HepG2 (cell line): ENCODE measurements around the gene TSNAXIP1. TPM values are rescaled to one million over a fixed set of nuclear protein-coding genes. Genes with fewer than 3 reads are reported as not detected.

Experiments used
- BATF2 ChIP-seq: sonication (generic); formaldehyde crosslinking; IDR thresholded peaks from 2 replicates; pipeline ENCODE4 v1.8.0; 2022; ENCODE audit warnings: mild to moderate bottlenecking, missing genetic modification reagents, moderate library complexity
- CHCHD3 ChIP-seq: sonication (generic); formaldehyde crosslinking; IDR thresholded peaks from 2 replicates; pipeline ENCODE4 v1.8.0; 2022; ENCODE audit warnings: mild to moderate bottlenecking, missing genetic modification reagents, moderate library complexity
- EP300 ChIP-seq, 3 experiments: sonication (generic) in 1 of 3; formaldehyde crosslinking in 1 of 3; IDR thresholded peaks; 2 replicates each; pipeline versions ENCODE4 v1.5.1 to v1.6.1; 2011 to 2020; ENCODE audit warnings: low read depth in 2 of 3, low read length in 2 of 3, borderline replicate concordance in 1 of 3, improper control_type of control experiment in 1 of 3, mild to moderate bottlenecking in 1 of 3, missing genetic modification reagents in 1 of 3, moderate library complexity in 1 of 3
- FOXK1 ChIP-seq: sonication (generic); formaldehyde crosslinking; IDR thresholded peaks from 2 replicates; pipeline ENCODE4 v1.4.0; 2020; ENCODE audit warnings: low read depth, missing genetic modification reagents, borderline replicate concordance
- FOXP1 ChIP-seq, 2 experiments: fragments of 450-650 bp in 1 of 2; IDR thresholded peaks; 2 replicates each; pipeline ENCODE4 v1.6.1; 2017 to 2018; ENCODE audit warnings: antibody characterized with exemption in 1 of 2
- GABPA ChIP-seq, 2 experiments: IDR thresholded peaks; 2 replicates each; pipeline ENCODE4 v1.6.1; 2011 to 2016; ENCODE audit warnings: low read depth in 2 of 2, low read length in 1 of 2, missing biosample characterization in 1 of 2, missing genetic modification characterization in 1 of 2
- GTF2F1 ChIP-seq: fragments of 150-350 bp; IDR thresholded peaks from 2 replicates; pipeline ENCODE4 v1.6.1; 2014; ENCODE audit warnings: low read length
- HNRNPUL1 ChIP-seq: fragments of 200-400 bp; formaldehyde crosslinking; IDR thresholded peaks from 2 replicates; pipeline ENCODE4 v1.6.1; 2017; ENCODE audit warnings: low read depth, mild to moderate bottlenecking, low read length, moderate library complexity
- IKZF1 ChIP-seq: fragments of 450-650 bp; IDR thresholded peaks from 2 replicates; pipeline ENCODE4 v1.7.1; 2016
- KDM2A ChIP-seq: sonication (generic); formaldehyde crosslinking; IDR thresholded peaks from 2 replicates; pipeline ENCODE4 v1.4.0; 2020; ENCODE audit warnings: low read depth, missing genetic modification reagents, borderline replicate concordance
- MTA3 ChIP-seq: sonication (generic); formaldehyde crosslinking; IDR thresholded peaks from 2 replicates; pipeline ENCODE4 v1.4.0; 2020; ENCODE audit warnings: missing genetic modification reagents
- POLR2AphosphoS2 ChIP-seq: IDR thresholded peaks from 2 replicates; pipeline ENCODE4 v1.6.1; 2011; ENCODE audit warnings: low read depth, low read length, improper control_type of control experiment
- RFX1 ChIP-seq: fragments of 450-650 bp; IDR thresholded peaks from 2 replicates; pipeline ENCODE4 v1.6.1; 2017
- RFX3 ChIP-seq: IDR thresholded peaks from 2 replicates; pipeline ENCODE4 v1.6.1; 2016; ENCODE audit warnings: missing biosample characterization, missing genetic modification reagents
- SAP130 ChIP-seq: IDR thresholded peaks from 2 replicates; pipeline ENCODE4 v1.6.1; 2016; ENCODE audit warnings: low read depth
- TFAP4 ChIP-seq: sonication (generic); IDR thresholded peaks from 2 replicates; pipeline ENCODE4 v1.6.1; 2016; ENCODE audit warnings: low read depth, borderline replicate concordance
- UBTF ChIP-seq: sonication (generic); formaldehyde crosslinking; IDR thresholded peaks from 2 replicates; pipeline ENCODE4 v1.4.0; 2020; ENCODE audit warnings: mild to moderate bottlenecking, missing genetic modification reagents
- ZC3H13 ChIP-seq: sonication (generic); formaldehyde crosslinking; IDR thresholded peaks from 2 replicates; pipeline ENCODE4 v1.8.1; 2023; ENCODE audit warnings: mild to moderate bottlenecking, missing genetic modification reagents, moderate library complexity
- ZNF367 ChIP-seq: sonication (generic); formaldehyde crosslinking; IDR thresholded peaks from 2 replicates; pipeline ENCODE4 v1.4.0; 2020; ENCODE audit warnings: missing genetic modification reagents, borderline replicate concordance
- ZNF652 ChIP-seq: IDR thresholded peaks from 2 replicates; pipeline ENCODE4 v1.6.1; 2016; ENCODE audit warnings: low read depth, borderline replicate concordance
- ZNF749 ChIP-seq: sonication (generic); formaldehyde crosslinking; IDR thresholded peaks from 2 replicates; pipeline ENCODE4 v1.8.0; 2022; ENCODE audit warnings: mild to moderate bottlenecking, missing genetic modification reagents, moderate library complexity, borderline replicate concordance
- ZNF773 ChIP-seq: sonication (generic); formaldehyde crosslinking; IDR thresholded peaks from 2 replicates; pipeline ENCODE4 v1.4.0; 2020; ENCODE audit warnings: missing genetic modification reagents, borderline replicate concordance
- polyA plus RNA-seq, 8 experiments: library from polyadenylated mRNA; depleted of rRNA in 3 of 8; stranded (reverse) in 7 of 8; unstranded in 1 of 8; fragments of >200 nt; fragmentation: Illumina TruSeq in 4 of 8; extraction: Trizol in 4 of 8; gene quantifications; 2 replicates each; pipeline versions ENCODE4 v1.2.1 to v1.2.3, GENCODE V29; 2011 to 2016; ENCODE audit warnings: low read depth in 4 of 8, missing spikeins in 1 of 8, mixed read lengths in 1 of 8; ENCODE audit not compliant: insufficient read depth in 1 of 8
- total RNA-seq, 5 experiments: library from RNA; depleted of rRNA; stranded (reverse); fragments of >200 nt; fragmentation: Illumina TruSeq; extraction: Trizol; gene quantifications; 2 replicates each; pipeline ENCODE4 v1.2.3, GENCODE V29; 2016; ENCODE audit warnings: low read depth in 1 of 5
- TF ChIP-seq, protein P1 (sequence below), 2 experiments: sonication (generic) in 1 of 2; formaldehyde crosslinking in 1 of 2; IDR thresholded peaks; 2 replicates each; pipeline versions ENCODE4 v1.5.1 to v1.6.1; 2011 to 2020; ENCODE audit warnings: borderline replicate concordance in 1 of 2, low read depth in 1 of 2, low read length in 1 of 2, mild to moderate bottlenecking in 1 of 2, missing genetic modification reagents in 1 of 2, moderate library complexity in 1 of 2

Gene TSNAXIP1
- total and polyA plus RNA-seq, 2 of the 13 experiments (the other 11 are each of a cell fraction or from before 2014, with no cell fraction given): 0.37 to 0.86 TPM

DNA sequence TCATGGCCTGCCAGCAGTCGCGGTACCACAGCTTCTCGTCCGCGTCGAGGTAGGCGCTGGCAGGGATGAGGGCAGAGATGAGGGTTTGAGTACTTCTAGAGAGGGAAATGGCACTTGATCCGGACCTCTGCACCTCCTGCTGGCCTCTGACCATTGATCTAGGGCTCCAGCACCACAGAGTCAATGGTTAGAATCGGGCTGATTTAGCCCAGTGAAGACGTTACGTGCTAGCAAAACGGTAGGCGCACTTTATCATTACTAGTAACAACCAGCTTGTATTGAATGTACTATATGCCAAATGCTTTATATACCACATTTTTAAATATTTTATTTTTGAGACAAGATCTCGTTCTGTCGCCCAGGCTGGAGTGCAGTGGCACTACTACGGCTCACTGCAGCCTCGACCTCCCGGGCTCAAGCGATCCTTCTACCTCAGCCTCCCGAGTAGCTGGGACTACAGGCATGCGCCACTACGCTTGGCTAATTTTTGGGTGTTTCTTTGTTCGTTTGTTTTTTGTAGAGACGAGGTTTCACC lies 526 bp downstream of the TSNAXIP1 start (continued):
- TF ChIP-seq GABPA (IDR thresholded peaks at IDR 0.05; ENCODE audit: low read depth, low read length) (no peak), GABPA (CRISPR knock-in tag; IDR thresholded peaks at IDR 0.05; ENCODE audit: low read depth) (no peak), FOXP1 (IDR thresholded peaks at IDR 0.05) (no peak), FOXP1 (CRISPR knock-in tag; IDR thresholded peaks at IDR 0.05) (peak; percentile 6; the same call in 1 of the 2 replicates), FOXK1 (CRISPR knock-in tag) (no peak), RFX3 (CRISPR knock-in tag) (no peak), KDM2A (CRISPR knock-in tag) (peak; percentile 17; the same call in 1 of the 2 replicates), BATF2 (CRISPR knock-in tag) (no peak), ZC3H13 (CRISPR knock-in tag) (no peak), RFX1 (no peak), ZNF749 (CRISPR knock-in tag) (no peak), POLR2AphosphoS2 (no peak), ZNF652 (CRISPR knock-in tag) (no peak), ZNF367 (CRISPR knock-in tag) (no peak), IKZF1 (no peak), EP300 (IDR thresholded peaks at IDR 0.05; ENCODE audit: low read depth in 2 of 2, low read length in 2 of 2) (no peak), EP300 (CRISPR knock-in tag; IDR thresholded peaks at IDR 0.05; ENCODE audit: borderline replicate concordance) (no peak), UBTF (CRISPR knock-in tag) (no peak), TFAP4 (0 out of 2 replicates have a peak, but pooled peaks have one; percentile 31), MTA3 (CRISPR knock-in tag) (no peak), SAP130 (CRISPR knock-in tag) (peak; percentile 3; the same call in 1 of the 2 replicates), ZNF773 (CRISPR knock-in tag) (no peak), HNRNPUL1 (no peak), CHCHD3 (CRISPR knock-in tag) (peak; percentile 79; the same call in 1 of the 2 replicates), GTF2F1 (no peak)
- TF ChIP-seq, protein P1, sequence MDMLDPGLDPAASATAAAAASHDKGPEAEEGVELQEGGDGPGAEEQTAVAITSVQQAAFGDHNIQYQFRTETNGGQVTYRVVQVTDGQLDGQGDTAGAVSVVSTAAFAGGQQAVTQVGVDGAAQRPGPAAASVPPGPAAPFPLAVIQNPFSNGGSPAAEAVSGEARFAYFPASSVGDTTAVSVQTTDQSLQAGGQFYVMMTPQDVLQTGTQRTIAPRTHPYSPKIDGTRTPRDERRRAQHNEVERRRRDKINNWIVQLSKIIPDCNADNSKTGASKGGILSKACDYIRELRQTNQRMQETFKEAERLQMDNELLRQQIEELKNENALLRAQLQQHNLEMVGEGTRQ (IDR thresholded peaks at IDR 0.05; ENCODE audit: low read depth, low read length): no peak
- TF ChIP-seq, protein P1 (CRISPR knock-in tag; IDR thresholded peaks at IDR 0.05; ENCODE audit: borderline replicate concordance): no peak
